ENCODE data around the gene GABRG3.

GABRG3 gene

GRCh38 chr15:27454281-27455075 is 483.5 kb downstream of the GABRG3 start:
- in situ Hi-C loops (cut with MboI; ENCODE audit: low sequenced_read_pairs): no loop called here

- in situ Hi-C loops (cut with MboI; ENCODE audit: low sequenced_read_pairs): no loop called here
Measured at GRCh38 chr15:27456807-27457206, 485.8 kb downstream of the GABRG3 start.

- in situ Hi-C loops (cut with MboI; ENCODE audit: low sequenced_read_pairs): no loop called here
Measured at GRCh38 chr15:27457766-27458165, 486.8 kb downstream of the GABRG3 start.

GRCh38 chr15:27458345-27459084 is 487.5 kb downstream of the GABRG3 start:
- in situ Hi-C loops (cut with MboI; ENCODE audit: low sequenced_read_pairs): no loop called here

GRCh38 chr15:27459836-27460235 is 488.9 kb downstream of the GABRG3 start:
- in situ Hi-C loops (cut with MboI; ENCODE audit: low sequenced_read_pairs): no loop called here

DNA sequence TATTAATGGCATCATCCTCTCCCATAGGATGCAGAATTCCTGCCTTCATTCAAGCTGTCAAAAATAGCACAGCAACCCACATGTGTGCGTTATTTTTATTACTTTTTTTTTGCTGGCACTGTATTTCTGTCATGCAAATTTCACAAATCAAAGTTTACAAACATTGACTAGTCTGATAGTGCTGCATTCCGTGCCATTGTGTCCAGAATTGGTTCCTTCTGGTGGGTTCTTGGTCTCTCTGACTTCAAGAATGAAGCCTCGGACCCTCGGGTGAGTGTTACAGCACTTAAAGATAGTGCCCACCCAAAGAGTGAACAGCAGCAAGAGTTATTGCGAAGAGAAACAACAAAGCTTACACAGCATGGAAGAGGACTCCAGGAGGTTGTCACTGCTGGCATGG is 490.2 kb downstream of the GABRG3 start:
- in situ Hi-C loops (cut with MboI; ENCODE audit: low sequenced_read_pairs): no loop called here

GRCh38 chr15:27463525-27464088 is 492.6 kb downstream of the GABRG3 start:
- in situ Hi-C loops (cut with MboI; ENCODE audit: low sequenced_read_pairs): no loop called here

DNA sequence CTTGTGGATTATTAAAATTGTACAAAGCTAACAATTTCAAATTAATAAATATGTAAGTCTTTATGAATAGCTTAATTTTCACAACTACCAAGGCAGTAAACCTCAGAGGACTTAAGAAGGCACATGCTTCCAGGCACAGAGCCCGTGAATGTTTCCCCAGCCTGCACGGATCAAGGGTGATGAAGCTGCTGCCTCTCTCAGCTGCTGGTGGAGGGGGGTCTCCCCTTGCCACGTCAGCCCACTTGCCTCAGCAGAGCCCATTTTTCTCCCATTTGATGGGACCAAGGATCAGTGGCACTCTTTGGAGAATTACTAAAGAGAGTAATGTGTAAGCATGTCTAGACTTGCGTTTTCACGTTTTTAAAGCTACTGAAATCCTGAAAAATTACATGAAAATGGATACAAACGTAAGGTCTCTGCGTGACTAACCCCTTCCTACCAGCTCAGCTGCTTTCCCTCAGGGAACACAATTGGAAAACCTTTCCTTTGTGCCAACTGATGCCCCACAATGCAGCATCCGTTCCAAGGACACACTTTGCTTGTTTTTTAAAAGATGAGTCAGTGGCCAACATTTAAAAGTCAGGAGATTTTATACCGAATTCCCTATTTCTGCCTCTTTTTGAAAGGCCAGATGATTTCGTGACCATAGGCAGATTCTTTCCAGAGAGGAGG is 494.1 kb downstream of the GABRG3 start:
- in situ Hi-C loops (cut with MboI; ENCODE audit: low sequenced_read_pairs): no loop called here

DNA sequence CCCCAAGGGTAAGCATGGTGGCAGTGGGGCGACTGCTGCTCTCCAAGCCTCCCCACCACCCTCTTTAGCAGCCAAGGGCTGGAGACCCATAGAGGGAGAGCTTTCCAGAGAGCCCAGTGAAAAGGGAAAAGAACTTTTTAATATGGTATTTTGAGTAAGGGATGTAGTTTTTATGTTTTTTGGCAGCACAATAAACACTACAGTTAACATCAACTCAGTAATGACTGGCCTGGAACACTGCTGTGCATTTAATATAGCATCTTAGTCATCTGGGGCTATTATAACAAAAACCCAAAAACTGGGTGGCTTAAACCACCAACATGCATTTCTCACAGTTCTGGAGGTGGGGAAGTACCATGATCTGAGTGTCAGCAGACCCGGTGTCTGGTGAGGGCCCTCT is 495.8 kb downstream of the GABRG3 start:
- in situ Hi-C loops (cut with MboI; ENCODE audit: low sequenced_read_pairs): no loop called here

- in situ Hi-C loops (cut with MboI; ENCODE audit: low sequenced_read_pairs): no loop called here
Measured at GRCh38 chr15:27468151-27468591, 497.2 kb downstream of the GABRG3 start.

DNA sequence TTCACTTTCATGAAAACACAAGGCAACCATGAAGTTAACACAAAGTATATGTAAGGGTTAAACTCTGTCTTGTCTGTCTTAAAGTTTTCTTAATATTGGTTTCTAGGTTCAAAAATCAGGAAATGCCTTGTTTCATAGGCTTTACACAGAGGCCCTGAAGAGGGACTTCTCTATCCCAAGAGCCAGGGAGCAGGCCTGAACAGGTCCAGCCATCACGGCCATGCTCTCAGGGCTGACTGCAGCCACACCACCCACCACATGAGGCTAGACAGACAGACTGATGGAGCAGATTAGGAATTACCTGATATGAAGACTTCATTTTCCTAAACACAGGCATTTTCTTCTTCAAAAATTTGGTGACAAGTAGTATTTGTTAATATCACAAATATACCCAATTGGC is 502.9 kb downstream of the GABRG3 start:
- in situ Hi-C loops (cut with MboI; ENCODE audit: low sequenced_read_pairs): no loop called here

DNA sequence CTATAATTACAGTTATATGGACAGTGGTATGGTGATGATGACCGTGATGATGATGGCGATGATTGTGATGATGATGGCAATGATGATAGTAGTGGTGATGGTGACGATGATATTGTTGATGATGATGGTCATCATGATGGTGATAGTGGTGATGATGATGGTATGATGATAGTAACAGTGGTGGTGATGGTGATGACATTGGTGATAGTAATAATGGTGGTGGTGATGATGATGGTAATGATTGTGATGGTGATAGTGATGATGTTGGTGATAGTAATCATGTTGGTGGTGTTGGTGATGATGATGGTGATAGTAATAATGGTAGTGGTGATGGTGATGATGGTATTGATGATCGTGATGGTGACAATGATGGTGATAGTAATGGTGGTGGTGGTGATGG is 504.4 kb downstream of the GABRG3 start:
- in situ Hi-C loops (cut with MboI; ENCODE audit: low sequenced_read_pairs): no loop called here

GRCh38 chr15:27479296-27480140 is 508.5 kb downstream of the GABRG3 start:
- in situ Hi-C loops (cut with MboI; ENCODE audit: low sequenced_read_pairs): no loop called here

DNA sequence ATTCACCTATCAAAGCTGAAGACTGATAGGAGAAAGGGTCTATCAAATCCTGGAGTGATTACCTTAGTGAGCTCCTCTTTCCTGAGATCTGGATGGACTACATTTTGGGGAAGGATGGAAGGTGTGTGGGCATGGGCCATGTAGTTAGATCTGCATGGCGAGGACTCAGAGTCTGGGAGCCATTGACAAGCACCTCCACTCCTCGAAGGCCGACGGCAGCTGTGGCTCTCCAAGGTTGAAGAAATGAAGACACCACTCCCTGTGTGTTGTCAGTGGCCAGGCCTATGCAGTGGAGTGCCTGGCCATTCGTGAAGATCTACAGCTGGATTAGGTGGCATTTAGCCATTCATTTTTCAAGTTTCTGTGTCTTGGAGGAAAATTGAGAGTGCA is 509.2 kb downstream of the GABRG3 start:
- in situ Hi-C loops (cut with MboI; ENCODE audit: low sequenced_read_pairs): no loop called here

- in situ Hi-C loops (cut with MboI; ENCODE audit: low sequenced_read_pairs): no loop called here
Measured at GRCh38 chr15:27480642-27481041, 509.7 kb downstream of the GABRG3 start.

DNA sequence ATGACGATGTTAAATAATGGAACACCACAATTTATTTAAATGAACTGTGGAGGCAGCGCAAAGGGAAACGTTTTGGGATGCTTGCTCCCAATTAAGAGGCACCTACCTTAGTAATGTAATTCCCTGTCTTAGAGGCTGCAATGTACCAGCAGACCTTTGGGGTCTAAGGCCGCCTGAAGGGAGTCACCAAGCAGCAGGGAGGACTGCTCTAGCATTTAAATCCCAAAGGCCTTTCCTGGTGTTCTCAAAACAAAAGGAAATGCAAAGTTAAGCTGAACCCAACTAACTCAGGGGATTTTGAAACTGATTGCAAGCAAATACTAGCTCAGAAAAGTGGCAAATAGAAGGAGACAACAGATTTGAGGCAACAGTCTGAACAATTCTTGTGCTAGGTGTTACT is 510.8 kb downstream of the GABRG3 start:
- in situ Hi-C loops (cut with MboI; ENCODE audit: low sequenced_read_pairs): no loop called here

- in situ Hi-C loops (cut with MboI; ENCODE audit: low sequenced_read_pairs): no loop called here
Measured at GRCh38 chr15:27482287-27482686, 511.3 kb downstream of the GABRG3 start.

GRCh38 chr15:27483124-27483523 is 512.1 kb downstream of the GABRG3 start:
- in situ Hi-C loops (cut with MboI; ENCODE audit: low sequenced_read_pairs): no loop called here

DNA sequence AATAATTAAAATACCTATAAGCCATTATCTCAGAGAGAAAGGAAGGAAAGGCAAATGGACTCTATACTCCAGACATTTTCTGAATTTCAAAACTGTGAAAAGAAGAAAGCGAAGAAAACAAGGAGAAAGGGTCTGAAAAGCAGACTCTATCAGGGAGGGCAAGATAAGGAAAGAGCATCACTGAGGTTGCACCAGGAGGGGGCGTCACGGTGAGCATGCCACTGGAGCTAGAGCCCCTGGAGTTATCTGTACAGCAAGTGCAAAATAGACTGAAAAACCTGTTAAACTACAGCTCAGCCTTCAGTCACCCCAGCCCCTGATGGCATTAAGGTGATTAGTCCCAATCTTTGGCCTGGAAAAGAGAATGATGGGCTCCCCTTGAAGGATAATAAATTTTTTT is 514.3 kb downstream of the GABRG3 start:
- in situ Hi-C loops (cut with MboI; ENCODE audit: low sequenced_read_pairs): no loop called here

GRCh38 chr15:27486051-27486450 is 515.1 kb downstream of the GABRG3 start:
- in situ Hi-C loops (cut with MboI; ENCODE audit: low sequenced_read_pairs): no loop called here

All from HL-60/S4 treated with retinoic acid at 250 ng/mL for 4 days and 3 days (cell line).